HG03521 (cell line): Measurements from ENCODE around the gene POLH.
"Not testable (repeated sequence)": the region's sequence is repeated elsewhere in the genome, so short reads cannot be mapped to it uniquely, and the experiment has no call there.

ENCODE experiments used
- ATAC-seq: cut with Tn5 transposase; IDR thresholded peaks from one replicate; pipeline ENCODE4 v1.9.1; 2021; ENCODE audit warnings: mild to moderate bottlenecking, moderate library complexity; ENCODE audit not compliant: unreplicated experiment

Gene POLH

GRCh38 chr6:43575772-43576551 is at the start of gene POLH, which contains the start of gene XPO5:
TSS of gene POLH (plus strand) at chr6:43576185. CDS start at chr6:43582320, 6,135 bp downstream.
TSS of gene XPO5 (minus strand) at chr6:43576038. CDS start at chr6:43575864, 174 bp downstream.
- ATAC-seq: peak; percentile 81

GRCh38 chr6:43532201-43532600 is 43.8 kb upstream of the POLH start:
- ATAC-seq: no peak

- ATAC-seq: not testable (repeated sequence)
These were observed 37.0 kb upstream of the POLH start for GRCh38 chr6:43538986-43539385.

- not testable (repeated sequence) for ATAC-seq
These were observed 36.6 kb upstream of the POLH start for GRCh38 chr6:43539409-43539808.

- ATAC-seq: no peak
These were observed 35.5 kb upstream of the POLH start for GRCh38 chr6:43540507-43540906.

GRCh38 chr6:43541774-43542471 is 34.1 kb upstream of the POLH start:
- ATAC-seq: no peak

- no peak for ATAC-seq
These were observed 31.5 kb upstream of the POLH start for GRCh38 chr6:43544461-43544860.

- no peak for ATAC-seq
These were observed 28.8 kb upstream of the POLH start for GRCh38 chr6:43547222-43547621.

GRCh38 chr6:43557620-43558019 is 18.4 kb upstream of the POLH start:
- ATAC-seq: not testable (repeated sequence)

GRCh38 chr6:43559328-43559727 is 16.7 kb upstream of the POLH start:
- no peak for ATAC-seq

- no peak for ATAC-seq
These were observed 5.0 kb upstream of the POLH start for GRCh38 chr6:43570876-43571441.

- ATAC-seq: no peak
These were observed 4.0 kb upstream of the POLH start for GRCh38 chr6:43572015-43572414.

- peak; percentile 34 for ATAC-seq
These were observed 747 bp upstream of the POLH start for GRCh38 chr6:43575105-43575771.

- no peak for ATAC-seq
These were observed 2.8 kb downstream of the POLH start for GRCh38 chr6:43578748-43579147.

GRCh38 chr6:43579171-43579570 is 3.2 kb downstream of the POLH start:
- no peak for ATAC-seq

- no peak for ATAC-seq
These were observed 6.9 kb downstream of the POLH start for GRCh38 chr6:43582911-43583310.

GRCh38 chr6:43584892-43585570 is 9.0 kb downstream of the POLH start:
- no peak for ATAC-seq

GRCh38 chr6:43588194-43588593 is 12.2 kb downstream of the POLH start:
- no peak for ATAC-seq

- ATAC-seq: not testable (repeated sequence)
These were observed 13.6 kb downstream of the POLH start for GRCh38 chr6:43589564-43589963.

GRCh38 chr6:43593938-43594337 is 18.0 kb downstream of the POLH start:
- no peak for ATAC-seq

GRCh38 chr6:43600595-43600994 is 24.6 kb downstream of the POLH start:
- ATAC-seq: no peak
